Measurements from ENCODE around the gene GHSR. TPM values are rescaled to one million over a fixed set of nuclear protein-coding genes. Genes with fewer than 3 reads are reported as not detected.

Gene GHSR
- total and polyA plus RNA-seq, 4 donors = not detected

DNA sequence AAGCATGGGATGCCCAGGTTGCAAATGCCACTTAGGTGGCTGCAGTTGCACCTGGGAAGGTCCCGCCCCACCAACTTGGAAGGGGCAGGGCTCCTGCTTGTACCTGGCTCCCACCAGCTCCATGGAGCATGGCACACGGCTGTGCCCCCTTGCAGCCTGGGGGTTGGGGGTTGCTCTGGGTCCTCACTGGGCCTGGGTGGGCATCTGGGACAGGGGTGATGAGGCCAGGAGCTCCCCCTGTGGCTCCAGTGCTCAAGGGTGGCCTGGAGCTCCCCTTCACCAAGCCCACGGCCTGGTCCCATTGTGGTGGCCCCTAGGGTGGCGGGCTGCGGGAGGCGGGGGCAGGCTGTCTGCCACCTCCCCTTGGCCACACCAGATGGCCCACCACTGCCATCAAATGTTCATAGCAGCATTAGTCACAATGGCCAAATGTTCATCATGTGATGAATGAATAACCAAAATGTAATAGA is 36.7 kb downstream of the GHSR start:
- H3K4me1 ChIP-seq (ENCODE audit: control insufficient read depth in 4 of 4, insufficient read depth in 4 of 4, low read length in 3 of 4) = no peaks in the 10 kb centered on the region
- TF ChIP-seq YY1 (IDR thresholded peaks at IDR 0.05) (no peak), HNF4A (conservative IDR thresholded peaks at IDR 0.05) (no peak), HNF4G (IDR thresholded peaks at IDR 0.05) (no peak), NR2F2 (IDR thresholded peaks at IDR 0.05) (no peak), FOXA1 (IDR thresholded peaks at IDR 0.05) (no peak), RXRA (IDR thresholded peaks at IDR 0.05) (no peak), SP1 (IDR thresholded peaks at IDR 0.05) (no peak), EGR1 (IDR thresholded peaks at IDR 0.05; ENCODE audit: low read depth in 2 of 2) (no peak), TAF1 (conservative IDR thresholded peaks at IDR 0.05) (no peak), FOXA2 (IDR thresholded peaks at IDR 0.05) (no peak), GABPA (IDR thresholded peaks at IDR 0.05 in 1 of 2, conservative IDR thresholded peaks at IDR 0.05 in 1 of 2) (no peak), JUND (IDR thresholded peaks at IDR 0.05) (no peak), RAD21 (IDR thresholded peaks at IDR 0.05) (no peak)
- TF ChIP-seq, protein P1, sequence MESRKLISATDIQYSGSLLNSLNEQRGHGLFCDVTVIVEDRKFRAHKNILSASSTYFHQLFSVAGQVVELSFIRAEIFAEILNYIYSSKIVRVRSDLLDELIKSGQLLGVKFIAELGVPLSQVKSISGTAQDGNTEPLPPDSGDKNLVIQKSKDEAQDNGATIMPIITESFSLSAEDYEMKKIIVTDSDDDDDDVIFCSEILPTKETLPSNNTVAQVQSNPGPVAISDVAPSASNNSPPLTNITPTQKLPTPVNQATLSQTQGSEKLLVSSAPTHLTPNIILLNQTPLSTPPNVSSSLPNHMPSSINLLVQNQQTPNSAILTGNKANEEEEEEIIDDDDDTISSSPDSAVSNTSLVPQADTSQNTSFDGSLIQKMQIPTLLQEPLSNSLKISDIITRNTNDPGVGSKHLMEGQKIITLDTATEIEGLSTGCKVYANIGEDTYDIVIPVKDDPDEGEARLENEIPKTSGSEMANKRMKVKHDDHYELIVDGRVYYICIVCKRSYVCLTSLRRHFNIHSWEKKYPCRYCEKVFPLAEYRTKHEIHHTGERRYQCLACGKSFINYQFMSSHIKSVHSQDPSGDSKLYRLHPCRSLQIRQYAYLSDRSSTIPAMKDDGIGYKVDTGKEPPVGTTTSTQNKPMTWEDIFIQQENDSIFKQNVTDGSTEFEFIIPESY (IDR thresholded peaks at IDR 0.05) = no peak
- TF ChIP-seq, protein P2, sequence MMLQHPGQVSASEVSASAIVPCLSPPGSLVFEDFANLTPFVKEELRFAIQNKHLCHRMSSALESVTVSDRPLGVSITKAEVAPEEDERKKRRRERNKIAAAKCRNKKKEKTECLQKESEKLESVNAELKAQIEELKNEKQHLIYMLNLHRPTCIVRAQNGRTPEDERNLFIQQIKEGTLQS (IDR thresholded peaks at IDR 0.05) = no peak
- TF ChIP-seq, protein P3, sequence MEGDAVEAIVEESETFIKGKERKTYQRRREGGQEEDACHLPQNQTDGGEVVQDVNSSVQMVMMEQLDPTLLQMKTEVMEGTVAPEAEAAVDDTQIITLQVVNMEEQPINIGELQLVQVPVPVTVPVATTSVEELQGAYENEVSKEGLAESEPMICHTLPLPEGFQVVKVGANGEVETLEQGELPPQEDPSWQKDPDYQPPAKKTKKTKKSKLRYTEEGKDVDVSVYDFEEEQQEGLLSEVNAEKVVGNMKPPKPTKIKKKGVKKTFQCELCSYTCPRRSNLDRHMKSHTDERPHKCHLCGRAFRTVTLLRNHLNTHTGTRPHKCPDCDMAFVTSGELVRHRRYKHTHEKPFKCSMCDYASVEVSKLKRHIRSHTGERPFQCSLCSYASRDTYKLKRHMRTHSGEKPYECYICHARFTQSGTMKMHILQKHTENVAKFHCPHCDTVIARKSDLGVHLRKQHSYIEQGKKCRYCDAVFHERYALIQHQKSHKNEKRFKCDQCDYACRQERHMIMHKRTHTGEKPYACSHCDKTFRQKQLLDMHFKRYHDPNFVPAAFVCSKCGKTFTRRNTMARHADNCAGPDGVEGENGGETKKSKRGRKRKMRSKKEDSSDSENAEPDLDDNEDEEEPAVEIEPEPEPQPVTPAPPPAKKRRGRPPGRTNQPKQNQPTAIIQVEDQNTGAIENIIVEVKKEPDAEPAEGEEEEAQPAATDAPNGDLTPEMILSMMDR (IDR thresholded peaks at IDR 0.05; ENCODE audit: low read depth, low read length, missing input control) = no peak
- TF ChIP-seq, protein P4, sequence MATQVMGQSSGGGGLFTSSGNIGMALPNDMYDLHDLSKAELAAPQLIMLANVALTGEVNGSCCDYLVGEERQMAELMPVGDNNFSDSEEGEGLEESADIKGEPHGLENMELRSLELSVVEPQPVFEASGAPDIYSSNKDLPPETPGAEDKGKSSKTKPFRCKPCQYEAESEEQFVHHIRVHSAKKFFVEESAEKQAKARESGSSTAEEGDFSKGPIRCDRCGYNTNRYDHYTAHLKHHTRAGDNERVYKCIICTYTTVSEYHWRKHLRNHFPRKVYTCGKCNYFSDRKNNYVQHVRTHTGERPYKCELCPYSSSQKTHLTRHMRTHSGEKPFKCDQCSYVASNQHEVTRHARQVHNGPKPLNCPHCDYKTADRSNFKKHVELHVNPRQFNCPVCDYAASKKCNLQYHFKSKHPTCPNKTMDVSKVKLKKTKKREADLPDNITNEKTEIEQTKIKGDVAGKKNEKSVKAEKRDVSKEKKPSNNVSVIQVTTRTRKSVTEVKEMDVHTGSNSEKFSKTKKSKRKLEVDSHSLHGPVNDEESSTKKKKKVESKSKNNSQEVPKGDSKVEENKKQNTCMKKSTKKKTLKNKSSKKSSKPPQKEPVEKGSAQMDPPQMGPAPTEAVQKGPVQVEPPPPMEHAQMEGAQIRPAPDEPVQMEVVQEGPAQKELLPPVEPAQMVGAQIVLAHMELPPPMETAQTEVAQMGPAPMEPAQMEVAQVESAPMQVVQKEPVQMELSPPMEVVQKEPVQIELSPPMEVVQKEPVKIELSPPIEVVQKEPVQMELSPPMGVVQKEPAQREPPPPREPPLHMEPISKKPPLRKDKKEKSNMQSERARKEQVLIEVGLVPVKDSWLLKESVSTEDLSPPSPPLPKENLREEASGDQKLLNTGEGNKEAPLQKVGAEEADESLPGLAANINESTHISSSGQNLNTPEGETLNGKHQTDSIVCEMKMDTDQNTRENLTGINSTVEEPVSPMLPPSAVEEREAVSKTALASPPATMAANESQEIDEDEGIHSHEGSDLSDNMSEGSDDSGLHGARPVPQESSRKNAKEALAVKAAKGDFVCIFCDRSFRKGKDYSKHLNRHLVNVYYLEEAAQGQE (IDR thresholded peaks at IDR 0.05) = no peak
- TF ChIP-seq, protein P5, sequence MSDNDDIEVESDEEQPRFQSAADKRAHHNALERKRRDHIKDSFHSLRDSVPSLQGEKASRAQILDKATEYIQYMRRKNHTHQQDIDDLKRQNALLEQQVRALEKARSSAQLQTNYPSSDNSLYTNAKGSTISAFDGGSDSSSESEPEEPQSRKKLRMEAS (IDR thresholded peaks at IDR 0.05) = no peak
- no peak overlapping the region for H3K27ac ChIP-seq (ENCODE audit: low read depth in 1 of 2, low read length in 2 of 2)
- no peak for DNase-seq (ENCODE audit: low spot score)
- no peak overlapping the region for H3K9ac ChIP-seq (ENCODE audit: low read depth in 1 of 2, low read length in 2 of 2)
- no peak overlapping the region for H3K4me3 ChIP-seq (ENCODE audit: low read depth in 1 of 3, low read length in 3 of 3)
- H3K9me3 ChIP-seq (ENCODE audit: control insufficient read depth in 4 of 4, low read length in 3 of 4) = no peaks in the 10 kb centered on the region
- WGBS = 92% methylated on average over 6 of the region's 6 CpGs
- H3K27me3 ChIP-seq (ENCODE audit: control insufficient read depth in 4 of 4, insufficient read depth in 4 of 4, low read length in 3 of 4) = no peaks in the 10 kb centered on the region
- H3K36me3 ChIP-seq (ENCODE audit: control insufficient read depth in 4 of 4, insufficient read depth in 3 of 4, low read depth in 1 of 4, low read length in 3 of 4) = no peaks in the 10 kb centered on the region
